Stimulated activated CD8-positive, alpha-beta memory T cell treated with anti-CD3 and anti-CD28 coated beads, Interleukin-12 subunit alpha, Interleukin-12 subunit beta, amount 100 ng/mL, for 24 hours (primary cell): ENCODE measurements around the gene PHF8.

Source experiments
- DNase-seq: peaks from one replicate; pipeline ENCODE4 v3.0.0-alpha.2; 2020; ENCODE audit errors: extremely low read depth

The PHF8 gene

GRCh38 chrX:54012830-54013500 is 31.3 kb downstream of the PHF8 start:
- DNase-seq: no peak

- DNase-seq: no peak
Measured at GRCh38 chrX:54007682-54008081, 36.6 kb downstream of the PHF8 start.

- no peak for DNase-seq
Measured at GRCh38 chrX:53997724-53998123, 46.5 kb downstream of the PHF8 start.

GRCh38 chrX:53992589-53992988 is 51.7 kb downstream of the PHF8 start:
- no peak for DNase-seq

DNA sequence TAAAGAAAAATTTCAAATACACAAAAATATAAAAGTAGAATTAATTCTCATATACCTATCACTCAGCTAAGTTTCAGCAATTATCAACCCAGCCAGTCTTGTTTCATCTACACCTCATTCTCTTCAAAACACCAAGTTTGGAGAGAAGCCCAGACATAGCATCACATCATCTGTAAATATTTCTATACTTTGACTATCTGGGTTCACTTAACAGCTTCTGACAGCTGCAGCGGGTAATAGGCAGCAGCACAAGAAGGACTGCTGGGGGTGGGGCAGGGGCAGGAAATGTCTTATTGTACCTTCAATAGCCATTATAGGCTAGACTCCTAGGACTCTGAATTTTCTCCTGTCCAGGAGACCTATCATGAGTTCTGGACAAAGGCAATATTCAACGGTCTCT is 54.1 kb downstream of the PHF8 start:
- no peak for DNase-seq

GRCh38 chrX:53984895-53985294 is 59.4 kb downstream of the PHF8 start:
- DNase-seq: no peak

- DNase-seq: no peak
Measured at GRCh38 chrX:53974529-53974928, 69.7 kb downstream of the PHF8 start.

GRCh38 chrX:53969540-53969939 is 74.7 kb downstream of the PHF8 start:
- no peak for DNase-seq

GRCh38 chrX:53950130-53950733 is 94.0 kb downstream of the PHF8 start:
- DNase-seq: no peak

- DNase-seq: no peak
Measured at GRCh38 chrX:53940180-53940579, 104.1 kb downstream of the PHF8 start.

- DNase-seq: no peak
Measured at GRCh38 chrX:53939127-53939526, 105.1 kb downstream of the PHF8 start.

GRCh38 chrX:53930515-53931380 is 113.5 kb downstream of the PHF8 start:
- no peak for DNase-seq

DNA sequence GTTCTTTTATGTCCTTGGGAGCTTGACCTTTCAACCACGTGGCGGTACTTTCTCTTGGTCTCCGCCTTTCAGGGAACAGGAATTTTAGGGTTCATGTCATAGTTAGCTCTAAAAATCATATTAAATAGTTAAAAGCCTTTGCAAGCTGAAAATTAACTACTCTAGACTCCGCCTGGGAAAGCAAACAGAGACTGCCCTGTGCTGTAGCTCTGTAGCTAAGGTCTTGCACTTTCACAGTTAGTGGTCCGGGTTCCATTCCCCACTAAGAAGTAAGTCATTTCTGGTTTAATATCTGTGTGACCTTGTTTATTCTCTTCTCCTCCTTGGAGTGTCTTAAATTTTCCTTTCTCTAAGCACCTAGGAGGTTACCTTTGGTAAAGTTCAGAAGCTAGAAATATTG is 118.2 kb downstream of the PHF8 start:
- DNase-seq: no peak

GRCh38 chrX:53918702-53919101 is 125.6 kb downstream of the PHF8 start:
- DNase-seq: no peak

DNA sequence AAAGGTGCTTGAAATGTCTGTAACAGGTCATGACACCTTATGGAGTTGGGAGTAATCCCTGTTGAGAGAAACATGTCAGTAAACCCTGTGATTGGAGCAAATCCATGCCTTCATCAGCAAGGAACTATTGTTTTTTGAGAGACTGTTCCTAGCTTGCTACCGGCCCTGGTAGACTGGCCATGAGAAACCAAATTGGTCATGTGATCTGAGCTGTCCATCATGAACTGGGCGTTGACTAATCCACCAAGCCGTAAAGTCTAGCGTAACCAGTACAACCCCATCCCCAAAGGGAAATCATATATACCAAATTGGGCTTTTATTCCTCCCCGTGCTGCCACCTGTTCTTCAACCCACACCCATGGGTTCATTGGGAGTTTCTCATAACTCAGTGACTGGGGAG is 143.7 kb downstream of the PHF8 start:
- DNase-seq: no peak

- no peak for DNase-seq
Measured at GRCh38 chrX:53895270-53895669, 149.0 kb downstream of the PHF8 start.
